HepG2 (cell line): ENCODE measurements around the gene HOXA7. TPM values are rescaled to one million over a fixed set of nuclear protein-coding genes. Genes with fewer than 3 reads are reported as not detected.
A peak's percentile ranks its signal among the peaks of the same experiment; 100 is the strongest.

Experiments used
- CEBPZ ChIP-seq: IDR thresholded peaks from 2 replicates; pipeline ENCODE4 v1.6.1; 2012; ENCODE audit warnings: low read length, improper control_type of control experiment
- ETS1 ChIP-seq: sonication (generic); formaldehyde crosslinking; IDR thresholded peaks from 2 replicates; pipeline ENCODE4 v1.4.0; 2020; ENCODE audit warnings: missing genetic modification reagents
- FLYWCH1 ChIP-seq: sonication (generic); formaldehyde crosslinking; IDR thresholded peaks from 2 replicates; pipeline ENCODE4 v1.8.1; 2023; ENCODE audit warnings: mild to moderate bottlenecking, missing genetic modification reagents
- GATA4 ChIP-seq: sonication (generic); IDR thresholded peaks from 2 replicates; pipeline ENCODE4 v1.6.1; 2016; ENCODE audit warnings: antibody characterized with exemption, low read depth, borderline replicate concordance
- GMEB2 ChIP-seq: IDR thresholded peaks from 2 replicates; pipeline ENCODE4 v1.6.1; 2016; ENCODE audit warnings: missing biosample characterization, missing genetic modification reagents, low read depth
- MTA1 ChIP-seq: sonication (generic); formaldehyde crosslinking; IDR thresholded peaks from 2 replicates; pipeline ENCODE4 v1.4.0; 2020; ENCODE audit warnings: missing genetic modification reagents, mild to moderate bottlenecking, borderline replicate concordance
- NFE2L2 ChIP-seq: fragments of 150-350 bp; IDR thresholded peaks from 2 replicates; pipeline ENCODE4 v1.6.1; 2014; ENCODE audit warnings: low read length
- NFIC ChIP-seq: IDR thresholded peaks from 2 replicates; pipeline ENCODE4 v1.6.1; 2012; ENCODE audit warnings: mild to moderate bottlenecking, low read length, inconsistent platforms
- POLR2AphosphoS2 ChIP-seq: IDR thresholded peaks from 2 replicates; pipeline ENCODE4 v1.6.1; 2011; ENCODE audit warnings: low read depth, low read length, improper control_type of control experiment
- POLR2AphosphoS5 ChIP-seq: IDR thresholded peaks from 2 replicates; pipeline ENCODE4 v1.6.1; 2012; ENCODE audit warnings: low read depth, low read length
- TCF7 ChIP-seq: sonication (generic); IDR thresholded peaks from 2 replicates; pipeline ENCODE4 v1.6.1; 2016; ENCODE audit warnings: antibody characterized with exemption, low read depth
- YEATS2 ChIP-seq: sonication (generic); formaldehyde crosslinking; IDR thresholded peaks from 2 replicates; pipeline ENCODE4 v1.4.0; 2020; ENCODE audit warnings: missing genetic modification reagents, borderline replicate concordance
- ZHX1 ChIP-seq: sonication (generic); formaldehyde crosslinking; IDR thresholded peaks from 2 replicates; pipeline ENCODE4 v1.8.1; 2022; ENCODE audit warnings: low read depth, mild to moderate bottlenecking, missing genetic modification reagents
- ZNF343 ChIP-seq: sonication (generic); formaldehyde crosslinking; IDR thresholded peaks from 2 replicates; pipeline ENCODE4 v1.4.0; 2020; ENCODE audit warnings: mild to moderate bottlenecking, missing genetic modification reagents
- ZNF501 ChIP-seq: sonication (generic); formaldehyde crosslinking; IDR thresholded peaks from 2 replicates; pipeline ENCODE4 v1.5.1; 2020; ENCODE audit warnings: mild to moderate bottlenecking, moderate library complexity, missing genetic modification reagents
- ZNF687 ChIP-seq: sonication (generic); formaldehyde crosslinking; IDR thresholded peaks from 2 replicates; pipeline ENCODE4 v1.5.1; 2020; ENCODE audit warnings: mild to moderate bottlenecking, missing genetic modification reagents, moderate library complexity
- polyA plus RNA-seq, 8 experiments: library from polyadenylated mRNA; depleted of rRNA in 3 of 8; stranded (reverse) in 7 of 8; unstranded in 1 of 8; fragments of >200 nt; fragmentation: Illumina TruSeq in 4 of 8; extraction: Trizol in 4 of 8; gene quantifications; 2 replicates each; pipeline versions ENCODE4 v1.2.1 to v1.2.3, GENCODE V29; 2011 to 2016; ENCODE audit warnings: low read depth in 4 of 8, missing spikeins in 1 of 8, mixed read lengths in 1 of 8; ENCODE audit not compliant: insufficient read depth in 1 of 8
- total RNA-seq, 5 experiments: library from RNA; depleted of rRNA; stranded (reverse); fragments of >200 nt; fragmentation: Illumina TruSeq; extraction: Trizol; gene quantifications; 2 replicates each; pipeline ENCODE4 v1.2.3, GENCODE V29; 2016; ENCODE audit warnings: low read depth in 1 of 5

Gene HOXA7
- total and polyA plus RNA-seq, 2 of the 13 experiments (the other 11 are each of a cell fraction or from before 2014, with no cell fraction given): 0.05 TPM; not detected in 1

- TF ChIP-seq ETS1 (CRISPR knock-in tag) (no peak), CEBPZ (no peak), NFE2L2 (no peak), NFIC (no peak), ZHX1 (CRISPR knock-in tag) (no peak), YEATS2 (CRISPR knock-in tag) (no peak), POLR2AphosphoS5 (no peak), TCF7 (no peak), ZNF501 (CRISPR knock-in tag) (no peak), POLR2AphosphoS2 (no peak), MTA1 (no peak), FLYWCH1 (CRISPR knock-in tag) (no peak), GMEB2 (CRISPR knock-in tag) (no peak), ZNF343 (CRISPR knock-in tag) (no peak), GATA4 (no peak), ZNF687 (CRISPR knock-in tag) (peak; percentile 68)
These were observed 26.5 kb downstream of the HOXA7 start (continued) for GRCh38 chr7:27129729-27130539.
